ENCODE data around the gene ABCF2.

- TF ChIP-seq CTCF (IDR thresholded peaks at IDR 0.05) (no peak), EZH2 (IDR thresholded peaks at IDR 0.05; ENCODE audit: borderline replicate concordance, insufficient read depth, low read depth, low read length, poor library complexity, severe bottlenecking) (no peak)
These were observed 32.8 kb downstream of the ABCF2 start for GRCh38 chr7:151194188-151194587.
